ENCODE results near the gene SLC11A2.

DNA sequence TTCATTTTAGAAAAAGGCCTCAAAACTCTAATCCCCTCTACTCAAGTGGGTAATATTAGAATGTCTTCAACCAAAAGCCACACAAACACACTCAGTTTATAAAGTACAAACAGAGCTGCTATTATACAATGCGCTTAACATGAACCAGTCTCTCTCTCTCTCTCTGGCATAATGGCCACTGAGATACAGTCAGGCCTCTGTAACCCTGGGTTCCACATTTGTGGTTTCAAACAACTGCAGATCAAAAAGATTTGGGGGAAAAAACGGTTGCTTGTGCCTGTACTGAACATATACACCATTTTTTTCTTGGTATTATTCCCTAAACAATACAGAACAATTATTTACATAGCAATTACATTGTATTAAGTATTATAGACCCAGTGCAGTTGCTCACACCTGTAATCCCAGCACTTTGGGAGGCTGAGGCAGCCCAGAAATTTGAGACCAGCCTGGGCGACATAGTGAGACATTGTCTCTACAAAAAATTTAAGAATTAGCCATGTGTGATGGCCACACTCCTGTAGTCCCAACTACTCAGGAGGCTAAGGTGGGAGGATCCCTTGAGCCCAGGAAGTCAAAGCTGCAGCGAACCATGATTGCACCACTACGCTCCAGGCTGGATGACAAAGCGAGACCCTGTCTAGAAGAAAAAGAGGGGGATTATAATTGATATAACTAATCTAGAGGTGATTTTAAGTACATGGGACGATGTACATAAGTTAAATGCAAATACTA is 5.6 kb downstream of the SLC11A2 start:
- TF ChIP-seq SIN3A (conservative IDR thresholded peaks at IDR 0.05 in 1 of 2, IDR thresholded peaks at IDR 0.05 in 1 of 2; ENCODE audit: low read depth in 1 of 2, low read length in 2 of 2) (no peak), POLR2A (IDR thresholded peaks at IDR 0.05; ENCODE audit: control extremely low read depth in 1 of 2, low read depth in 2 of 2, low read length in 2 of 2) (no peak)
- TF ChIP-seq, protein P1, sequence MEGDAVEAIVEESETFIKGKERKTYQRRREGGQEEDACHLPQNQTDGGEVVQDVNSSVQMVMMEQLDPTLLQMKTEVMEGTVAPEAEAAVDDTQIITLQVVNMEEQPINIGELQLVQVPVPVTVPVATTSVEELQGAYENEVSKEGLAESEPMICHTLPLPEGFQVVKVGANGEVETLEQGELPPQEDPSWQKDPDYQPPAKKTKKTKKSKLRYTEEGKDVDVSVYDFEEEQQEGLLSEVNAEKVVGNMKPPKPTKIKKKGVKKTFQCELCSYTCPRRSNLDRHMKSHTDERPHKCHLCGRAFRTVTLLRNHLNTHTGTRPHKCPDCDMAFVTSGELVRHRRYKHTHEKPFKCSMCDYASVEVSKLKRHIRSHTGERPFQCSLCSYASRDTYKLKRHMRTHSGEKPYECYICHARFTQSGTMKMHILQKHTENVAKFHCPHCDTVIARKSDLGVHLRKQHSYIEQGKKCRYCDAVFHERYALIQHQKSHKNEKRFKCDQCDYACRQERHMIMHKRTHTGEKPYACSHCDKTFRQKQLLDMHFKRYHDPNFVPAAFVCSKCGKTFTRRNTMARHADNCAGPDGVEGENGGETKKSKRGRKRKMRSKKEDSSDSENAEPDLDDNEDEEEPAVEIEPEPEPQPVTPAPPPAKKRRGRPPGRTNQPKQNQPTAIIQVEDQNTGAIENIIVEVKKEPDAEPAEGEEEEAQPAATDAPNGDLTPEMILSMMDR (IDR thresholded peaks at IDR 0.05; ENCODE audit: control extremely low read depth in 1 of 3, insufficient read depth in 1 of 3, low read depth in 1 of 3, low read length in 3 of 3) = no peak

All from H1 (cell line).